GM20000 (cell line): ENCODE data around the gene NCKAP5.

Source experiments
- DNase-seq: peaks from one replicate; pipeline ENCODE4 v3.0.0; 2012; ENCODE audit warnings: low spot score
- CTCF ChIP-seq: IDR thresholded peaks from 2 replicates; pipeline ENCODE4 v1.5.1; 2012; ENCODE audit warnings: mild to moderate bottlenecking, control low read depth; ENCODE audit errors: extremely low read depth, missing control alignments

NCKAP5 gene

GRCh38 chr2:132782176-132782783 is 786.0 kb downstream of the NCKAP5 start:
- no peak for TF ChIP-seq CTCF
- no peak for DNase-seq

- DNase-seq: no peak
- TF ChIP-seq CTCF: no peak
Observed at GRCh38 chr2:132780651-132781050, 787.6 kb downstream of the NCKAP5 start.

GRCh38 chr2:132779206-132779721 is 789.0 kb downstream of the NCKAP5 start:
- no peak for TF ChIP-seq CTCF
- no peak for DNase-seq

GRCh38 chr2:132776287-132776686 is 792.0 kb downstream of the NCKAP5 start:
- no peak for DNase-seq
- no peak for TF ChIP-seq CTCF

- no peak for TF ChIP-seq CTCF
- DNase-seq: no peak
Observed at GRCh38 chr2:132774189-132774588, 794.1 kb downstream of the NCKAP5 start.

- TF ChIP-seq CTCF: no peak
- no peak for DNase-seq
Observed at GRCh38 chr2:132773331-132773730, 794.9 kb downstream of the NCKAP5 start.

- DNase-seq: no peak
- TF ChIP-seq CTCF: no peak
Observed at GRCh38 chr2:132772340-132772739, 795.9 kb downstream of the NCKAP5 start.
